MCF 10A (cell line): ENCODE measurements around the gene SSR4. TPM values are rescaled to one million over a fixed set of nuclear protein-coding genes. Genes with fewer than 3 reads are reported as not detected.

Experiments
- BruUV-seq: library from RNA; stranded (reverse); fragments of 400-500 nt; replicated peaks from 2 replicates; lab custom pipeline; 2021; lab: Mats Ljungman, UMichigan
- CTCF ChIA-PET: fragments of 300-600 bp; sonication (Branson Sonifier 250); formaldehyde crosslinking; extraction: SDS; loops from one replicate; lab custom pipeline; 2021; ENCODE audit warnings: antibody characterized with exemption, inconsistent platforms; lab: Yijun Ruan, JAX
- POLR2A ChIA-PET: fragments of 300-600, 350-650 bp; sonication (Branson Sonifier 250); formaldehyde crosslinking; extraction: SDS; loops from one replicate; lab custom pipeline; 2020; ENCODE audit warnings: antibody characterized with exemption, inconsistent platforms; lab: Yijun Ruan, JAX
- DNase-seq: peaks from one replicate; pipeline ENCODE4 v3.0.0-alpha.2; 2018; ENCODE audit not compliant: unreplicated experiment
- H3K27ac Mint-ChIP-seq: one replicate; pipeline ENCODE4 v1.8.0; 2022; ENCODE audit warnings: mild to moderate bottlenecking, low read depth, mixed read lengths; ENCODE audit not compliant: unreplicated experiment
- H3K27me3 Mint-ChIP-seq: one replicate; pipeline ENCODE4 v1.8.0; 2022; ENCODE audit warnings: mixed read lengths; ENCODE audit not compliant: insufficient read depth, unreplicated experiment
- H3K36me3 Mint-ChIP-seq: one replicate; pipeline ENCODE4 v1.8.0; 2022; ENCODE audit warnings: mild to moderate bottlenecking, moderate library complexity, mixed read lengths; ENCODE audit not compliant: insufficient read depth, unreplicated experiment
- H3K4me1 Mint-ChIP-seq: one replicate; pipeline ENCODE4 v1.8.0; 2022; ENCODE audit warnings: mixed read lengths; ENCODE audit not compliant: insufficient read depth, unreplicated experiment
- H3K4me3 Mint-ChIP-seq: one replicate; pipeline ENCODE4 v1.8.0; 2022; ENCODE audit warnings: mild to moderate bottlenecking, moderate library complexity, mixed read lengths; ENCODE audit not compliant: unreplicated experiment
- H3K9me3 Mint-ChIP-seq: one replicate; pipeline ENCODE4 v1.8.0; 2022; ENCODE audit warnings: mixed read lengths; ENCODE audit not compliant: unreplicated experiment
- intact Hi-C: fragments of 100-400 bp; cut with micrococcal nuclease; formaldehyde crosslinking; loops from 2 replicates; pipeline ENCODE4 v1.14.1; 2022
- total RNA-seq: library from RNA; stranded (reverse); gene quantifications from 2 replicates; pipeline ENCODE4 v1.2.3, GENCODE V29; 2022
- TF ChIP-seq, protein P1 (sequence below): fragments of 200-600 bp; IDR thresholded peaks from one replicate; pipeline ENCODE4 v1.8.0; 2022; ENCODE audit warnings: antibody characterized with exemption, mild to moderate bottlenecking; ENCODE audit not compliant: unreplicated experiment

SSR4 gene
- total RNA-seq, 1 experiment from 2014 or later, result 328 TPM

DNA sequence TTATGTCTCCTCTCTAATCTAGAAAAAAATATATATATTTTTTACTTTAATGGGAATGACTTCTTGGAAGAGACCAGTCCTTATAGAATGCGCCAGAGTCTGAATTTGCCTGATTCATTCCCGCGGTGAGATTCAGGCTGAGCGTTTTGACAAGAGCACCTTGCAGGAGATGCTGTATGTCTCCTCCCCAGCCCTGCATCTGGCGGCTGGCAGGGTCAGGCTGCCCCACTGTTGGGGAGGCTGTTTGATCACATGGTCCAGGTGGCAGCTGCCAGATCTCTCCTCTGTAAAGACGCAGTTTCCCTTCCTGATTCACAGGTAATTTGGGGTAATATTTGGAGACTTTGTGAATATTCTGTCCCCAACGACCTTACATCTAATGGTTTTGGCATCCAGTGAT lies 26.1 kb downstream of the SSR4 start:
- intact Hi-C loops, result no loop called here
- ChIA-PET CTCF (interaction anchor here (0.7 kb wide), 1 partner anchor 643 kb away, joined by 3 read pairs; no protein-coding TSS in a partner anchor), POLR2A (interaction anchor here (0.6 kb wide), 1 partner anchor 1846 kb away, joined by 3 read pairs; no protein-coding TSS in a partner anchor)
- H3K36me3 Mint-ChIP-seq, result no peaks in the 10 kb centered on the region
- no TSS peak for BruUV-seq
- no peaks in the 10 kb centered on the region for H3K4me1 Mint-ChIP-seq
- peaks cover 40% of the 10 kb centered on the region for H3K27me3 Mint-ChIP-seq
- no peak overlapping the region for H3K4me3 Mint-ChIP-seq
- TF ChIP-seq, protein P1, sequence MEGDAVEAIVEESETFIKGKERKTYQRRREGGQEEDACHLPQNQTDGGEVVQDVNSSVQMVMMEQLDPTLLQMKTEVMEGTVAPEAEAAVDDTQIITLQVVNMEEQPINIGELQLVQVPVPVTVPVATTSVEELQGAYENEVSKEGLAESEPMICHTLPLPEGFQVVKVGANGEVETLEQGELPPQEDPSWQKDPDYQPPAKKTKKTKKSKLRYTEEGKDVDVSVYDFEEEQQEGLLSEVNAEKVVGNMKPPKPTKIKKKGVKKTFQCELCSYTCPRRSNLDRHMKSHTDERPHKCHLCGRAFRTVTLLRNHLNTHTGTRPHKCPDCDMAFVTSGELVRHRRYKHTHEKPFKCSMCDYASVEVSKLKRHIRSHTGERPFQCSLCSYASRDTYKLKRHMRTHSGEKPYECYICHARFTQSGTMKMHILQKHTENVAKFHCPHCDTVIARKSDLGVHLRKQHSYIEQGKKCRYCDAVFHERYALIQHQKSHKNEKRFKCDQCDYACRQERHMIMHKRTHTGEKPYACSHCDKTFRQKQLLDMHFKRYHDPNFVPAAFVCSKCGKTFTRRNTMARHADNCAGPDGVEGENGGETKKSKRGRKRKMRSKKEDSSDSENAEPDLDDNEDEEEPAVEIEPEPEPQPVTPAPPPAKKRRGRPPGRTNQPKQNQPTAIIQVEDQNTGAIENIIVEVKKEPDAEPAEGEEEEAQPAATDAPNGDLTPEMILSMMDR, result no peak
- DNase-seq, result no peak
- H3K27ac Mint-ChIP-seq, result no peak overlapping the region
- no peaks in the 10 kb centered on the region for H3K9me3 Mint-ChIP-seq

- TF ChIP-seq, protein P1, result no peak
- POLR2A ChIA-PET, result interaction anchor here (0.6 kb wide), 1 partner anchor 849 kb away, joined by 3 read pairs; no protein-coding TSS in a partner anchor
- no peaks in the 10 kb centered on the region for H3K4me1 Mint-ChIP-seq
- CTCF ChIA-PET, result interaction anchor here (0.6 to 0.7 kb wide), 2 partner anchors 643 to 650 kb away, joined by 3 read pairs; no protein-coding TSS in a partner anchor
- H3K36me3 Mint-ChIP-seq, result no peaks in the 10 kb centered on the region
- intact Hi-C loops, result no loop called here
- no TSS peak for BruUV-seq
- H3K27me3 Mint-ChIP-seq, result peaks cover 45% of the 10 kb centered on the region
- DNase-seq, result no peak
- H3K27ac Mint-ChIP-seq, result no peak overlapping the region
- H3K9me3 Mint-ChIP-seq, result no peaks in the 10 kb centered on the region
- H3K4me3 Mint-ChIP-seq, result no peak overlapping the region
Measured at GRCh38 chrX:153821066-153821465, 26.6 kb downstream of the SSR4 start.

DNA sequence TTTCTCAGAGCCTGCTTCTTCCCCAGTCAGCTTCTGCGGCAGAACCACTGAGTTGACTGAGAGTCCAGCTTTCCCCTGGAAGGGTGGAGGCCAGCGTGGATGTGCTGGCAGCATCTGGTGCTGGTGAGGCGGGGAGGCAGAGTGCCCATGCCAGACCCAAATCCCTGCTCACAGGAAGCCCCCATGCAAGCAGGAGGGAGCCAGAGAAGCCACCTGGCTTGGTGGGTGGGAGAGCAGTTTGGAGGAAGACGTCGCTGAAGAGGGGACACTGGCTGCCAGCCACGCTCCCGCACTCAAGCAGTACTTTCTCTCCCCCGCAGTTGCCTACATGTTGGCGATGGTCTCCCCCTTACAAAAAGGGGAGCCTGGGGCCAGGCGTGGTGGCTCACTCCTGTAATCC lies 29.9 kb downstream of the SSR4 start:
- H3K27ac Mint-ChIP-seq, result no peak overlapping the region
- DNase-seq, result no peak
- CTCF ChIA-PET, result interaction anchor here (0.6 kb wide), 1 partner anchor 730 kb away, joined by 4 read pairs; no protein-coding TSS in a partner anchor
- POLR2A ChIA-PET, result no interaction called here
- H3K36me3 Mint-ChIP-seq, result no peaks in the 10 kb centered on the region
- no TSS peak for BruUV-seq
- no peaks in the 10 kb centered on the region for H3K9me3 Mint-ChIP-seq
- H3K27me3 Mint-ChIP-seq, result peaks cover 55% of the 10 kb centered on the region
- no peaks in the 10 kb centered on the region for H3K4me1 Mint-ChIP-seq
- H3K4me3 Mint-ChIP-seq, result no peak overlapping the region
- intact Hi-C loops, result no loop called here
- TF ChIP-seq, protein P1, result no peak

DNA sequence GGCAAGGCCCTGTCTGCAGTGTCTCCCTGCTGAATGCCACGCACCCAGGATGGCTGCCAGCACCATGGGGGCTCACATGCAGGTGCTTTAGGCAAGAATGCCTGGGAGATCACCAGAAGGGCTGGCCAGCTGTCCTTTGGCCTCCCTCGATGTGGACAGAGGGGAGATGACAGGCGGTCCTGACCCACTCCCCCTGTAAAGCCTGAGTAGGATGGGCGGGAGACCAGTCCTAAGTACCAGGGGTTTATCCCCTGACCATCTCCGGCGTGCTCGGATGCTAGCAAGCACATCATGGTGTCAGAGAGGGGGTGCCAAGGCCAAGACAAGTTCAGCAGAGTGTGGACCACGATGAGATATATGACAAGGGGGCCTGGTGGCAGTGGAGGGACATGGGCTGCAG lies 30.6 kb downstream of the SSR4 start:
- TF ChIP-seq, protein P1, result no peak
- ChIA-PET POLR2A (no interaction called here), CTCF (interaction anchor here (0.6 kb wide), 1 partner anchor 16 kb away, joined by 4 read pairs; no protein-coding TSS in a partner anchor)
- H3K27me3 Mint-ChIP-seq, result peaks cover 55% of the 10 kb centered on the region
- no peaks in the 10 kb centered on the region for H3K4me1 Mint-ChIP-seq
- H3K9me3 Mint-ChIP-seq, result no peaks in the 10 kb centered on the region
- DNase-seq, result no peak
- BruUV-seq, result no TSS peak
- H3K4me3 Mint-ChIP-seq, result no peak overlapping the region
- H3K36me3 Mint-ChIP-seq, result no peaks in the 10 kb centered on the region
- intact Hi-C loops, result no loop called here
- H3K27ac Mint-ChIP-seq, result no peak overlapping the region
